Muscle of leg (tissue), 11 donors: Measurements from ENCODE around the gene DCLRE1C. TPM values are rescaled to one million over a fixed set of nuclear protein-coding genes. Genes with fewer than 3 reads are reported as not detected.
"Not testable (repeated sequence)": the region's sequence is repeated elsewhere in the genome, so short reads cannot be mapped to it uniquely, and the experiment has no call there.

Experiments used
- DNase-seq: peaks from one replicate; pipeline ENCODE4 v3.0.0; 2013
- H3K27ac ChIP-seq: one replicate; pipeline ENCODE4 v1.5.1; 2013; ENCODE audit warnings: mild to moderate bottlenecking, low read length, control low read depth
- H3K27me3 ChIP-seq: one replicate; pipeline ENCODE4 v1.6.1; 2013; ENCODE audit warnings: low read length; ENCODE audit not compliant: control insufficient read depth, insufficient read depth
- H3K36me3 ChIP-seq: one replicate; pipeline ENCODE4 v1.6.1; 2013; ENCODE audit warnings: low read length; ENCODE audit not compliant: control insufficient read depth, insufficient read depth
- H3K4me1 ChIP-seq: one replicate; pipeline ENCODE4 v1.6.1; 2013; ENCODE audit warnings: low read length; ENCODE audit not compliant: control insufficient read depth, insufficient read depth
- H3K4me3 ChIP-seq: one replicate; pipeline ENCODE4 v1.5.1; 2013; ENCODE audit warnings: low read length, control low read depth
- H3K9me3 ChIP-seq: replicated peaks from 2 replicates; pipeline ENCODE4 v1.6.1; 2013; ENCODE audit warnings: low read depth, low read length; ENCODE audit not compliant: control insufficient read depth
- WGBS: methylation state at CpG from one replicate; pipeline ENCODE4 v1.1.5; 2013; ENCODE audit warnings: missing lambda C conversion rate; ENCODE audit not compliant: insufficient coverage; 5-methylcytosine and 5-hydroxymethylcytosine counted together
- polyA plus RNA-seq, 8 donors: library from polyadenylated mRNA; unstranded; fragments of 120-200 nt; gene quantifications; one replicate each; pipeline versions ENCODE4 v1.2.1 to v1.2.3, GENCODE V29; 2013; ENCODE audit warnings: inconsistent platforms in 1 of 8, low replicate concordance in 1 of 8; ENCODE audit not compliant: insufficient read length in 8 of 8, insufficient read depth in 1 of 8
- total RNA-seq: library from RNA; stranded (reverse); fragments of 120-200 nt; gene quantifications from one replicate; pipeline ENCODE4 v1.2.4, GENCODE V29; 2013

The DCLRE1C gene
- total and polyA plus RNA-seq, 9 donors: 6.5 to 10.8 (median 7.5) TPM

DNA sequence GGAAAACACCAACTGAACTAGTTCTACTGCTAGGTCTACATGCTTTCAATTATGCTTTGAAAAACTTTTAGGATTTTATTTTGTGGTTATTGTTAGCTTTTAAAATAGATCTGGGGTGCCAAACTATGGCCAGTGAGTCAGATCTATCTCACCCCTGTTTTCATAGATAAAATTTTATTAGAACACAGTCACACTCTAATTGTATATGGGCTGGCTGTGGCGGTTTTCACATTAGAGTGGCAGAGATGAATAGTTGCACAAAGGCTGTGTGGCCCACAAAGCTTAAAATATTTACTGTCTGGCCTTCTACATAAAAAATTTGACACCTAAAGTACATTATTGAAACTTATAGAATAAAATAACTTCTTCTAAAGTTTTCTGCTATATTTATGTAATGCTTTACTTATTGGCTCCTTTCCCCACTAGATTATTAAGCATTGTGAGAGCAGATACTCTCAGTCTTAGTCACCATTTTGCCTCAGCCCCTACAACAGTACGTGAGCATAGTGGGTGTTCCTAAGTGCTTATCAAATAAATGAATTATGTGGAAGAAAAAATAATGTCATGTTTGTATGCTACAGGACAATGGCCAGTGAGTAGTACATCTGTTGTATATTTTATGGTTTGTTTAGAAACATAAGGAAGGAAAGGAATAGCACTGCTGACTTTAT, 80.7 kb downstream of the DCLRE1C start:
- H3K36me3 ChIP-seq: peaks cover 5% of the 10 kb centered on the region
- H3K27ac ChIP-seq: no peak overlapping the region
- H3K27me3 ChIP-seq: no peaks in the 10 kb centered on the region
- H3K9me3 ChIP-seq: no peaks in the 10 kb centered on the region
- WGBS: no CpG with 5 or more reads among the region's 2 CpGs
- peaks cover 8% of the 10 kb centered on the region for H3K4me1 ChIP-seq
- no peak for DNase-seq
- no peak overlapping the region for H3K4me3 ChIP-seq

DNA sequence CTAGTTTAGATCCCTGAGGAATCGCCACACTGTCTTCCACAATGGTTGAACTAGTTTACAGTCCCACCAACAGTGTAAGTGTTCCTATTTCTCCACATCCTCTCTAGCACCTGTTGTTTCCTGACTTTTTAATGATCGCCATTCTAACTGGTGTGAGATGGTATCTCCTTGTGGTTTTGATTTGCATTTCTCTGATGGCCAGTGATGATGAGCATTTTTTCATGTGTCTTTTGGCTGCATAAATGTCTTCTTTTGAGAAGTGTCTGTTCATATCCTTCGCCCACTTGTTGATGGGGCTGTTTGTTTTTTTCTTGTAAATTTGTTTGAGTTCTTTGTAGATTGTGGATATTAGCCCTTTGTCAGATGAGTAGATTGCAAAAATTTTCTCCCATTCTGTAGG, 89.0 kb downstream of the DCLRE1C start:
- not testable (repeated sequence) for H3K4me3 ChIP-seq, DNase-seq, H3K4me1 ChIP-seq, H3K27me3 ChIP-seq, H3K9me3 ChIP-seq, H3K27ac ChIP-seq
- peaks cover 24% of the 10 kb centered on the region for H3K36me3 ChIP-seq
- no CpG with 5 or more reads among the region's 3 CpGs for WGBS

DNA sequence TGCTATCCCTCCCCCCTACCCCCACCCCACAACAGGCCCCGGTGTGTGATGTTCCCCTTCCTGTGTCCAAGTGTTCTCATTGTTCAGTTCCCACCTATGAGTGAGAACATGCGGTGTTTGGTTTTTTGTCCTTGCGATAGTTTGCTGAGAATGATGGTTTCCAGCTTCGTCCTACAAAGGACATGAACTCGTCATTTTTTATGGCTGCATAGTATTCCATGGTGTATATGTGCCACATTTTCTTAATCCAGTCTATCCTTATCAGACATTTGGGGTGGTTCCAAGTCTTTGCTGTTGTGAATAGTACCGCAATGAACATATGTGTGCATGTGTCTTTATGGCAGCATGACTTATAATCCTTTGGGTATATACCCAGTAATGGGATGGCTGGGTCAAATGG, 89.4 kb downstream of the DCLRE1C start:
- not testable (repeated sequence) for H3K27ac ChIP-seq, DNase-seq, H3K9me3 ChIP-seq, H3K4me3 ChIP-seq, H3K27me3 ChIP-seq, H3K4me1 ChIP-seq
- peaks cover 21% of the 10 kb centered on the region for H3K36me3 ChIP-seq
- no CpG with 5 or more reads among the region's 6 CpGs for WGBS

DNA sequence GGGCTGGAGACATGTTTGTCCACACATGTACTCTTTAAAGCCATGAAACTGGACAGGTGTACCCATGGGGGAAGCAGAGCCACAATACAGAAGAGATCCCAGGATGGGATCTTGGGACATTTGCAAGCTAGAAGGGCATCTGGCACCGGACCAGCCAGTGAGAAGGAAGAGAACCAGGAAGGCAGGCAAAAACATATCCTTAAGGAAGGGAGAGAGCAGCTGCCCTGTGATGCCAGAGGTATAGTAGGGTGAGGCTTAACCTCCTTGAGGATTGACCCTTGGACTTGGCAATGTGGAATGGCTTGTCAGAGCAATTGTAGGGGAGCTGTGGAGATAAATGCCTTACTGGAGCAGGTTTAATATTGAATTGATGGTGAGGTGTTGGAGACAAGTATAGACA, 93.1 kb downstream of the DCLRE1C start:
- Histone ChIP-seq H3K9me3 (no peaks in the 10 kb centered on the region), H3K27me3 (no peaks in the 10 kb centered on the region), H3K4me1 (no peaks in the 10 kb centered on the region), H3K27ac (no peak overlapping the region), H3K4me3 (no peak overlapping the region), H3K36me3 (peaks cover 28% of the 10 kb centered on the region)
- no peak for DNase-seq
- WGBS: 87% methylated on average over 1 of the region's 1 CpG

DNA sequence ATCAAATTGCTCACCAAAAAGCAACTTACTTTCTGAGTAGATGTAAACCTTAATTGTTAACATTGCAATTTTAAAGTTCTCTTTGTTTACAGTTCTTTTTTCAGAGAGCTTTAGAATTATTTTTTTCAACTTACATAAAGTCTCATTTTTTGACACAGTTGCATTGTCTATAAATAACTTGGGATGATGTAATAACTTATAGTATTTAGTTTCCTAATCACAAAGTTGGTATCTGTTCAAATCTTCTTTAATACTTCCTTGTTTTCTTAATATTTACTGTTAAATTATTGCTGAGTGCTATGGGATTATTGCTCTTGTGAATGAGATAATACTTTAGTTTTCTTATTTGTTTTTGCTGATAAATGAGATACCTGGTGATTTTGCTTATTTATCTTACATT, 94.1 kb downstream of the DCLRE1C start:
- Histone ChIP-seq H3K36me3 (peaks cover 28% of the 10 kb centered on the region), H3K27ac (no peak overlapping the region), H3K4me1 (no peaks in the 10 kb centered on the region), H3K9me3 (no peaks in the 10 kb centered on the region), H3K27me3 (no peaks in the 10 kb centered on the region), H3K4me3 (no peak overlapping the region)
- no peak for DNase-seq

DNA sequence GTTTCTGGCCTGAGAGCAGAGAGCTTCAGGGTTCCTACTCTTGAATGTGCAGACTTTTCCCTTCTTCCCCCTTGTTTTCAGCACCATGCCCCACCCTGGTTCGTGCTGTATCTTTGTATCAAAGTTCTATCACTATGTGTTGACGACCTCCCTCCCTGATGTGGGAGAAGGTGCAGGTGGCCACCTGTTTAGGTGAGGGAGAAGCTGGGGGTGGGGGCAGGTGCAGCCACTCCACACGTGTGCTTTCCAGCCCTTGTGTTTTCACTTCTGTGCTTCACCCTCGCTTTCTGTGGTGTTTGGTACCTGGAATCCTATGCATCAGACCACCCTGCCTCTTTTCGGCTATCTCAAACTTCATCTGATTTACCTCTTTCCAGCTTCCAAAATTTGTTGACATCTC, 94.9 kb downstream of the DCLRE1C start:
- H3K4me1 ChIP-seq: no peaks in the 10 kb centered on the region
- no peak overlapping the region for H3K27ac ChIP-seq
- no peak for DNase-seq
- no peaks in the 10 kb centered on the region for H3K27me3 ChIP-seq
- H3K9me3 ChIP-seq: no peaks in the 10 kb centered on the region
- peaks cover 28% of the 10 kb centered on the region for H3K36me3 ChIP-seq
- no peak overlapping the region for H3K4me3 ChIP-seq
- WGBS: 89% methylated on average over 3 of the region's 5 CpGs

DNA sequence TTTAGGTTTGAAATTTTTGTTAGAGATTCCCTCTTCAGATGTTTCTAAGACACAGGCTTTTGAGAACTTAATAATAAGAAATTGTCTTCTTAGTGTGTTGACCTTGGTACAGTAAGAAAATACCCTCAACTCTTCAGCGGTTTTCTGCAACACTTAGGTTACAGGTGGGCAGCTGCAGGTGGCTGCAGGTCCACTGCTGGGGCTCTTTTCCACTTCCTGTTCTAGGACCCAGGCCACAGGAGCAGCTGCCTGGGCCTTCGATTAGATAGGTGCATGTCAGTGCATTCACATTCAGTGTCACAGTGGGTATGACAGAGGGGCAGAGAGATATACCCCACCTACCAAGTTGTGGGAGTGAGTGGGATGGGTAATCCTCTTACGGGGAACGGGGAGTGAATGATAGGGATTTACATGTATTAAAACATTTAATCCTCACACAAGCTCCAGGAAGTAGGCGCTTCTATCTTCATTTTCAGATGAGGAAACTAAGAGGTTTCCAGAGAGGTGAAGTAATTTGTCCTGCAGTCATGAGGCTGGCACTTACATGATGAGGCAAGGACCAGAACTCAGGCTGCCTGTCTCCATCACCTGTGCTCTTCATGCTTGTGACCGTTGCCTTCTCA, 95.4 kb downstream of the DCLRE1C start:
- no CpG with 5 or more reads among the region's 6 CpGs for WGBS
- H3K4me1 ChIP-seq: no peaks in the 10 kb centered on the region
- peaks cover 29% of the 10 kb centered on the region for H3K36me3 ChIP-seq
- no peak overlapping the region for H3K27ac ChIP-seq
- no peak overlapping the region for H3K4me3 ChIP-seq
- no peaks in the 10 kb centered on the region for H3K27me3 ChIP-seq
- H3K9me3 ChIP-seq: no peaks in the 10 kb centered on the region
- no peak for DNase-seq

DNA sequence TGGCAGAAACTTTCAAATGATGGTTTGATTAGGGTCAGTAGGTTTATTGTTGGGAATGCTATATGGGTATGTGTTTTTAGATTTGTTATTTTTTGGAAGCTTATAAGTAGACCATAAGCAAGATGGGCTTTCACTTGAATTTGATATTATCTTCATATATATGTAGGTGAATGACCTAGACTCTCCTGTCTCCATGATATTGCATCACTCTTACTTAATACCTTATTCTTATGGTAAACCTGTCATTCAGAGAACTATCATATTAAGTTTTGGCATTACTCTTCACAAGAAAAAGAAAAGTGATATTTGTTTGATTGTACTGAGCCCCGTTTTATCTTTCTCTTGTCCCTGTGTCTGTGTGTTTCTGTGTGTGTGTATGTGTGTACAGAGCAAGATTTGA, 98.4 kb downstream of the DCLRE1C start:
- Histone ChIP-seq H3K36me3 (peaks cover 15% of the 10 kb centered on the region), H3K4me1 (no peaks in the 10 kb centered on the region), H3K27ac (no peak overlapping the region), H3K27me3 (no peaks in the 10 kb centered on the region), H3K9me3 (no peaks in the 10 kb centered on the region), H3K4me3 (no peak overlapping the region)
- WGBS: no CpG with 5 or more reads among the region's 1 CpG
- no peak for DNase-seq

DNA sequence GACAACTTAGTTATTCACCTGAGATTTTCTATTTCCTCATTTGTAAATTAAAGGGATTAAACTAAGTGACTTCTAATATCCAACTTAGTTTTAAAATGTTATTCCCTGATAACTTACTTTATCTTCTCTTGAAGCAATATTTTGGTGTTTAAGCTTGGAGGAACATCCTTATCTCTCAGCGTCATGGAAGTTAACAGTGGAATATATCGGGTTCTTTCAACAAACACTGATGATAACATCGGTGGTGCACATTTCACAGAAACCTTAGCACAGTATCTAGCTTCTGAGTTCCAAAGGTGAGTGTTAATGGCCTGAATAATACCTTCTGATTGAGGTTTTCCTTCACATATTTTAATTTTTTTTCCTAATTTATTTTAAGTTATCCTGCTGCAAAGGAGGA, 101.7 kb downstream of the DCLRE1C start:
- Histone ChIP-seq H3K4me1 (no peaks in the 10 kb centered on the region), H3K27ac (no peak overlapping the region), H3K4me3 (no peak overlapping the region), H3K36me3 (peaks cover 16% of the 10 kb centered on the region), H3K27me3 (no peaks in the 10 kb centered on the region), H3K9me3 (no peaks in the 10 kb centered on the region)
- WGBS: no CpG with 5 or more reads among the region's 3 CpGs
- no peak for DNase-seq
